Naive B cell (primary cell): ENCODE measurements around the gene HOXB3. TPM values are rescaled to one million over a fixed set of nuclear protein-coding genes. Genes with fewer than 3 reads are reported as not detected.
"Not testable (repeated sequence)": the region's sequence is repeated elsewhere in the genome, so short reads cannot be mapped to it uniquely, and the experiment has no call there.

Experiments
- ATAC-seq, 2 donors: fragments of 150-1000 bp; cut with Tn5 transposase; 2 replicates each; pipeline ENCODE4 v1.10.0; 2021; ENCODE audit warnings: low read depth in 2 of 2, mild to moderate bottlenecking in 2 of 2, moderate library complexity in 2 of 2
- DNase-seq: peaks from one replicate; pipeline ENCODE4 v3.0.0; 2022
- H3K27ac Mint-ChIP-seq, 6 donors: one replicate each; pipeline ENCODE4 v1.8.0; 2020 to 2022; ENCODE audit warnings: mild to moderate bottlenecking in 6 of 6, mixed read lengths in 6 of 6, moderate library complexity in 5 of 6, inconsistent platforms in 2 of 6
- H3K27me3 Mint-ChIP-seq, 3 donors: one replicate each; pipeline ENCODE4 v1.8.0; 2021 to 2022; ENCODE audit warnings: mixed read lengths in 3 of 3, mild to moderate bottlenecking in 1 of 3
- H3K36me3 Mint-ChIP-seq, 2 donors: one replicate each; pipeline ENCODE4 v1.8.0; 2020 to 2022; ENCODE audit warnings: mixed read lengths in 2 of 2, inconsistent platforms in 1 of 2, mild to moderate bottlenecking in 1 of 2
- H3K4me1 Mint-ChIP-seq, 3 donors: one replicate each; pipeline ENCODE4 v1.8.0; 2020 to 2022; ENCODE audit warnings: mixed read lengths in 3 of 3, inconsistent platforms in 1 of 3, mild to moderate bottlenecking in 1 of 3, moderate library complexity in 1 of 3
- H3K4me3 Mint-ChIP-seq, 8 donors: one replicate each; pipeline ENCODE4 v1.8.0; 2020 to 2022; ENCODE audit warnings: mild to moderate bottlenecking in 8 of 8, mixed read lengths in 8 of 8, moderate library complexity in 8 of 8, inconsistent platforms in 2 of 8
- H3K9me3 Mint-ChIP-seq, 7 donors: one replicate each; pipeline ENCODE4 v1.8.0; 2020 to 2022; ENCODE audit warnings: mixed read lengths in 7 of 7, mild to moderate bottlenecking in 5 of 7, inconsistent platforms in 2 of 7, moderate library complexity in 1 of 7
- polyA plus RNA-seq, 6 donors: library from polyadenylated mRNA; unstranded; fragments of 300-500 nt; fragmentation: Illumina TruSeq; gene quantifications; one replicate each; pipeline ENCODE4 v1.2.3, GENCODE V29; 2021; ENCODE audit warnings: low read depth in 6 of 6

HOXB3 gene
- polyA plus RNA-seq, 6 donors from 2014 or later = 0.05 TPM; not detected in 5

- Mint-ChIP-seq H3K4me3 (peak overlapping the region in 1 of 8 donors; percentile 42), H3K27me3 (peaks cover 51 to 57% (median 53%) of the 10 kb centered on the region in 3 donors)
- not testable (repeated sequence) for H3K27ac Mint-ChIP-seq, H3K36me3 Mint-ChIP-seq, H3K9me3 Mint-ChIP-seq, ATAC-seq, H3K4me1 Mint-ChIP-seq, DNase-seq
Observed at GRCh38 chr17:48535793-48536559, 54.1 kb downstream of the HOXB3 start.

GRCh38 chr17:48532261-48532660 is 57.8 kb downstream of the HOXB3 start:
- Mint-ChIP-seq H3K9me3 (no peaks in the 10 kb centered on the region), H3K27ac (no peak overlapping the region), H3K4me1 (peaks cover 0 to 2% (median 0%) of the 10 kb centered on the region in 3 donors), H3K4me3 (no peak overlapping the region), H3K36me3 (no peaks in the 10 kb centered on the region), H3K27me3 (peaks cover 44 to 70% (median 53%) of the 10 kb centered on the region in 3 donors)
- ATAC-seq (no peak), DNase-seq (no peak)

GRCh38 chr17:48530887-48531272 is 59.2 kb downstream of the HOXB3 start, which contains the start of gene HOXB1:
TSS of gene HOXB1 (minus strand) at chr17:48531011. CDS start at chr17:48530904, 107 bp downstream.
- Mint-ChIP-seq H3K9me3 (peaks cover 0 to 2% (median 0%) of the 10 kb centered on the region in 7 donors), H3K36me3 (no peaks in the 10 kb centered on the region), H3K27ac (no peak within 1 kb of the TSS), H3K4me1 (peaks cover 0 to 6% (median 0%) of the 10 kb centered on the region in 3 donors), H3K4me3 (peak within 1 kb of the TSS in 1 of 8 donors; percentile 27), H3K27me3 (peaks cover 43 to 72% (median 52%) of the 10 kb centered on the region in 3 donors)
- no peak for ATAC-seq
- no peak for DNase-seq

GRCh38 chr17:48530208-48530886 is 59.7 kb downstream of the HOXB3 start:
- H3K4me3 Mint-ChIP-seq = no peak overlapping the region
- ATAC-seq (no peak), DNase-seq (no peak)
- no peaks in the 10 kb centered on the region for H3K36me3 Mint-ChIP-seq
- peaks cover 48 to 75% (median 57%) of the 10 kb centered on the region in 3 donors for H3K27me3 Mint-ChIP-seq
- no peak overlapping the region for H3K27ac Mint-ChIP-seq
- H3K4me1 Mint-ChIP-seq = peaks cover 0 to 6% (median 0%) of the 10 kb centered on the region in 3 donors
- peaks cover 0 to 2% (median 0%) of the 10 kb centered on the region in 7 donors for H3K9me3 Mint-ChIP-seq

GRCh38 chr17:48529683-48530009 is 60.4 kb downstream of the HOXB3 start:
- Mint-ChIP-seq H3K4me1 (peaks cover 0 to 6% (median 0%) of the 10 kb centered on the region in 3 donors), H3K27me3 (peaks cover 55 to 82% (median 64%) of the 10 kb centered on the region in 3 donors), H3K36me3 (no peaks in the 10 kb centered on the region), H3K27ac (no peak overlapping the region), H3K9me3 (peaks cover 0 to 2% (median 0%) of the 10 kb centered on the region in 7 donors), H3K4me3 (no peak overlapping the region)
- ATAC-seq (no peak), DNase-seq (no peak)

GRCh38 chr17:48528936-48529682 is 60.9 kb downstream of the HOXB3 start:
- ATAC-seq = no peak
- H3K4me1 Mint-ChIP-seq = peaks cover 0 to 6% (median 0%) of the 10 kb centered on the region in 3 donors
- no peak overlapping the region for H3K27ac Mint-ChIP-seq
- no peaks in the 10 kb centered on the region for H3K36me3 Mint-ChIP-seq
- H3K9me3 Mint-ChIP-seq = peaks cover 0 to 2% (median 0%) of the 10 kb centered on the region in 7 donors
- DNase-seq = no peak
- peaks cover 50 to 87% (median 70%) of the 10 kb centered on the region in 3 donors for H3K27me3 Mint-ChIP-seq
- no peak overlapping the region for H3K4me3 Mint-ChIP-seq

GRCh38 chr17:48528153-48528935 is 61.7 kb downstream of the HOXB3 start:
- peak overlapping the region in 1 of 8 donors; percentile 76 for H3K4me3 Mint-ChIP-seq
- H3K9me3 Mint-ChIP-seq = peaks cover 0 to 2% (median 0%) of the 10 kb centered on the region in 7 donors
- no peaks in the 10 kb centered on the region for H3K36me3 Mint-ChIP-seq
- H3K27ac Mint-ChIP-seq = no peak overlapping the region
- no peak for DNase-seq
- ATAC-seq = no peak
- peaks cover 55 to 92% (median 71%) of the 10 kb centered on the region in 3 donors for H3K27me3 Mint-ChIP-seq
- peaks cover 0 to 6% (median 0%) of the 10 kb centered on the region in 3 donors for H3K4me1 Mint-ChIP-seq

GRCh38 chr17:48527547-48527932 is 62.5 kb downstream of the HOXB3 start:
- H3K4me3 Mint-ChIP-seq = peak overlapping the region in 1 of 8 donors; percentile 76
- H3K27me3 Mint-ChIP-seq = peaks cover 51 to 92% (median 73%) of the 10 kb centered on the region in 3 donors
- H3K27ac Mint-ChIP-seq = no peak overlapping the region
- no peak for DNase-seq
- peaks cover 0 to 6% (median 0%) of the 10 kb centered on the region in 3 donors for H3K4me1 Mint-ChIP-seq
- H3K9me3 Mint-ChIP-seq = peaks cover 0 to 2% (median 0%) of the 10 kb centered on the region in 7 donors
- no peaks in the 10 kb centered on the region for H3K36me3 Mint-ChIP-seq
- no peak for ATAC-seq

- Mint-ChIP-seq H3K9me3 (peaks cover 0 to 2% (median 0%) of the 10 kb centered on the region in 7 donors), H3K36me3 (no peaks in the 10 kb centered on the region), H3K4me3 (peak overlapping the region in 3 of 8 donors; percentile 40 to 50 (median 42)), H3K27me3 (peaks cover 49 to 91% (median 78%) of the 10 kb centered on the region in 3 donors), H3K27ac (no peak overlapping the region), H3K4me1 (peaks cover 0 to 6% (median 0%) of the 10 kb centered on the region in 3 donors)
- DNase-seq (no peak), ATAC-seq (peak in 1 of 2 donors; percentile 47)
Observed at GRCh38 chr17:48526608-48527546, 63.2 kb downstream of the HOXB3 start.

- no peak for ATAC-seq
- DNase-seq = no peak
- H3K27me3 Mint-ChIP-seq = peaks cover 41 to 82% (median 69%) of the 10 kb centered on the region in 3 donors
- peaks cover 0 to 2% (median 0%) of the 10 kb centered on the region in 7 donors for H3K9me3 Mint-ChIP-seq
- peaks cover 0 to 4% of the 10 kb centered on the region in 2 donors for H3K36me3 Mint-ChIP-seq
- H3K4me3 Mint-ChIP-seq = peak overlapping the region in 1 of 8 donors; percentile 29
- peaks cover 0 to 6% (median 0%) of the 10 kb centered on the region in 3 donors for H3K4me1 Mint-ChIP-seq
- no peak overlapping the region for H3K27ac Mint-ChIP-seq
Observed at GRCh38 chr17:48523010-48523409, 67.0 kb downstream of the HOXB3 start.

- Mint-ChIP-seq H3K36me3 (peaks cover 0 to 4% of the 10 kb centered on the region in 2 donors), H3K9me3 (peaks cover 0 to 2% (median 0%) of the 10 kb centered on the region in 7 donors), H3K27ac (no peak overlapping the region), H3K27me3 (peaks cover 47 to 83% (median 77%) of the 10 kb centered on the region in 3 donors), H3K4me3 (no peak overlapping the region), H3K4me1 (peaks cover 6 to 10% (median 7%) of the 10 kb centered on the region in 3 donors)
- DNase-seq = no peak
- ATAC-seq = no peak
Observed at GRCh38 chr17:48522031-48522653, 67.9 kb downstream of the HOXB3 start.
